Hepatocyte (in vitro differentiated cells): Measurements from ENCODE around the gene ITPKB. TPM values are rescaled to one million over a fixed set of nuclear protein-coding genes. Genes with fewer than 3 reads are reported as not detected.
"Not testable (repeated sequence)": the region's sequence is repeated elsewhere in the genome, so short reads cannot be mapped to it uniquely, and the experiment has no call there.

Experiments used
- DNase-seq: peaks from one replicate; pipeline ENCODE4 v3.0.0-alpha.2; 2016; ENCODE audit warnings: low spot score
- H2AFZ ChIP-seq: fragments of 200-600 bp; sonication (generic); 2 replicates; pipeline ENCODE4 v1.6.0; 2016; ENCODE audit warnings: antibody characterized with exemption, mild to moderate bottlenecking
- H3K27ac ChIP-seq: fragments of 200-600 bp; sonication (generic); 2 replicates; pipeline ENCODE4 v1.5.1; 2016; ENCODE audit warnings: mild to moderate bottlenecking
- H3K27me3 ChIP-seq: fragments of 200-600 bp; sonication (generic); 2 replicates; pipeline ENCODE4 v1.6.1; 2016
- H3K36me3 ChIP-seq: fragments of 200-600 bp; sonication (generic); replicated peaks from 2 replicates; pipeline ENCODE4 v1.5.1; 2016; ENCODE audit warnings: low read depth; ENCODE audit not compliant: insufficient read depth
- H3K4me1 ChIP-seq: fragments of 200-600 bp; sonication (generic); 2 replicates; pipeline ENCODE4 v1.5.1; 2016; ENCODE audit warnings: mild to moderate bottlenecking, moderate library complexity; ENCODE audit not compliant: insufficient read depth
- H3K4me2 ChIP-seq: fragments of 200-600 bp; sonication (generic); 2 replicates; pipeline ENCODE4 v1.6.0; 2016
- H3K4me3 ChIP-seq: fragments of 200-600 bp; sonication (generic); 2 replicates; pipeline ENCODE4 v1.5.1; 2016; ENCODE audit warnings: mild to moderate bottlenecking
- H3K79me2 ChIP-seq: fragments of 200-600 bp; sonication (generic); 2 replicates; pipeline ENCODE4 v1.6.0; 2017; ENCODE audit warnings: mild to moderate bottlenecking
- H3K9me2 ChIP-seq: fragments of 200-600 bp; sonication (generic); replicated peaks from 2 replicates; pipeline ENCODE4 v1.6.0; 2017; ENCODE audit warnings: mild to moderate bottlenecking; ENCODE audit not compliant: insufficient read depth
- H3K9me3 ChIP-seq: fragments of 200-600 bp; sonication (generic); 2 replicates; pipeline ENCODE4 v1.5.1; 2016; ENCODE audit warnings: low read depth, mild to moderate bottlenecking
- H4K20me1 ChIP-seq: fragments of 200-600 bp; sonication (generic); 2 replicates; pipeline ENCODE4 v1.6.0; 2016; ENCODE audit warnings: mild to moderate bottlenecking; ENCODE audit not compliant: insufficient read depth, poor library complexity, severe bottlenecking
- EZH2 ChIP-seq: fragments of 200-600 bp; sonication (generic); IDR thresholded peaks from 2 replicates; pipeline ENCODE4 v1.6.1; 2016; ENCODE audit warnings: antibody characterized with exemption, mild to moderate bottlenecking, borderline replicate concordance
- EZH2phosphoT487 ChIP-seq: fragments of 200-600 bp; sonication (generic); IDR thresholded peaks from one replicate; pipeline ENCODE4 v1.6.1; 2018; ENCODE audit warnings: antibody characterized with exemption, mild to moderate bottlenecking, low read depth, moderate library complexity; ENCODE audit not compliant: unreplicated experiment, severe bottlenecking
- WGBS: methylation state at CpG from one replicate; pipeline ENCODE4 v1.1.6; 2016; ENCODE audit warnings: low lambda C conversion rate; ENCODE audit errors: missing lambda C conversion rate; 5-methylcytosine and 5-hydroxymethylcytosine counted together
- polyA plus RNA-seq: library from polyadenylated mRNA; unstranded; fragments of >200 nt; fragmentation: Nextera tagmentation; extraction: Ambion mirVana; gene quantifications from 2 replicates; pipeline ENCODE4 v1.2.1, GENCODE V29; 2016
- total RNA-seq: library from RNA; depleted of rRNA; stranded (reverse); fragments of >200 nt; gene quantifications from 2 replicates; pipeline ENCODE4 v1.2.3, GENCODE V29; 2014
- TF ChIP-seq, protein P1 (sequence below): fragments of 200-600 bp; sonication (generic); IDR thresholded peaks from 2 replicates; pipeline ENCODE4 v1.5.1; 2016; ENCODE audit warnings: antibody characterized with exemption, mild to moderate bottlenecking; ENCODE audit not compliant: poor library complexity

Gene ITPKB
- total and polyA plus RNA-seq, 2 experiments from 2014 or later, result 11.0 to 13.8 TPM

DNA sequence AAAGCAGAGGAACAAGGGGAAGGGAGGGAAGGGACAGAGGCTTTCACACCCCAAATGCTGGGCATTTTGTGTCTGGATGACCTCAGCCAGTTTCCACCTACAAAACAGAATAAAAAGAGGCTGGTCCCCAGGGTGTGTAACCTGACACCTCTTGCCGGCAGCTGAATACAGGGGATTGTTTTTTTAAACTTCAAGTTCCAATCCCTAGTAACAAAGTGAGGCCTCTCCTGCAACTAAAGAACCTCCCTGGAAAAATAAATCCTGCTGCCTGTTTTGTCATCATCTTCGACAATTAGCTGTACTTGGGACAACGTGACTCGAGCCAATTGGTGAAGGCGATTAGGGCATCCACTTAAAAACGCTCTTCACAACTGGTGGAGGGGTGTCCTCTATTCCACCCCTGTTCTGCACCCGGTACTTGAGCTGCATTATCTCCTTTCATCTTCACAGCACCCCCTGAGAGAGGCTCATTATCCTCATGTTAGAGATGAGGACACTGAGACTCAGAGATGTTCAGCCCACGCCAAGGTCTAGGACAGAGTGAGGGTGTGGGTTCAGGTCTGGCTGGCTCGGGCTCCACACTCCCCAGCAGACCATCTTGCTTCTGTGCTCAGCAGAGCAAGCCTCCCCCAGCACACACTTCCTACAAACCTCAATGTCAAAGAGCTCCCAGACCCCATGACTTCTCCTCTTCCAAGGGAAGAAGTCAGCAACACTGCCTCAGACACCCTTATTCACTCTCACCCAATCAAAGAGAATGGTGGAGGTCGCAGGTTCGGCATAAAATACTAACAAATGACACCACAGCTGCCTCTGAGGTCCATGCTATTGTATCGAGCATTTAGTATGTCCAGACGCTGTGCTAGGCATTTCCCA, 15.2 kb downstream of the ITPKB start:
- H3K4me2 ChIP-seq, result peak overlapping the region; percentile 48
- DNase-seq, result peak; percentile 42
- WGBS, result 47% methylated on average over 13 of the region's 13 CpGs
- peaks cover 15% of the 10 kb centered on the region for H3K4me1 ChIP-seq
- no peak overlapping the region for H3K4me3 ChIP-seq
- no peak overlapping the region for H2AFZ ChIP-seq
- H3K27ac ChIP-seq, result peak overlapping the region; percentile 48
- TF ChIP-seq, protein P1, sequence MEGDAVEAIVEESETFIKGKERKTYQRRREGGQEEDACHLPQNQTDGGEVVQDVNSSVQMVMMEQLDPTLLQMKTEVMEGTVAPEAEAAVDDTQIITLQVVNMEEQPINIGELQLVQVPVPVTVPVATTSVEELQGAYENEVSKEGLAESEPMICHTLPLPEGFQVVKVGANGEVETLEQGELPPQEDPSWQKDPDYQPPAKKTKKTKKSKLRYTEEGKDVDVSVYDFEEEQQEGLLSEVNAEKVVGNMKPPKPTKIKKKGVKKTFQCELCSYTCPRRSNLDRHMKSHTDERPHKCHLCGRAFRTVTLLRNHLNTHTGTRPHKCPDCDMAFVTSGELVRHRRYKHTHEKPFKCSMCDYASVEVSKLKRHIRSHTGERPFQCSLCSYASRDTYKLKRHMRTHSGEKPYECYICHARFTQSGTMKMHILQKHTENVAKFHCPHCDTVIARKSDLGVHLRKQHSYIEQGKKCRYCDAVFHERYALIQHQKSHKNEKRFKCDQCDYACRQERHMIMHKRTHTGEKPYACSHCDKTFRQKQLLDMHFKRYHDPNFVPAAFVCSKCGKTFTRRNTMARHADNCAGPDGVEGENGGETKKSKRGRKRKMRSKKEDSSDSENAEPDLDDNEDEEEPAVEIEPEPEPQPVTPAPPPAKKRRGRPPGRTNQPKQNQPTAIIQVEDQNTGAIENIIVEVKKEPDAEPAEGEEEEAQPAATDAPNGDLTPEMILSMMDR, result no peak
- TF ChIP-seq EZH2phosphoT487 (no peak), EZH2 (no peak)
- H3K9me2 ChIP-seq, result no peaks in the 10 kb centered on the region
- H3K79me2 ChIP-seq, result peaks cover 36% of the 10 kb centered on the region
- H3K9me3 ChIP-seq, result no peaks in the 10 kb centered on the region
- H4K20me1 ChIP-seq, result no peaks in the 10 kb centered on the region
- no peaks in the 10 kb centered on the region for H3K27me3 ChIP-seq
- no peaks in the 10 kb centered on the region for H3K36me3 ChIP-seq

DNA sequence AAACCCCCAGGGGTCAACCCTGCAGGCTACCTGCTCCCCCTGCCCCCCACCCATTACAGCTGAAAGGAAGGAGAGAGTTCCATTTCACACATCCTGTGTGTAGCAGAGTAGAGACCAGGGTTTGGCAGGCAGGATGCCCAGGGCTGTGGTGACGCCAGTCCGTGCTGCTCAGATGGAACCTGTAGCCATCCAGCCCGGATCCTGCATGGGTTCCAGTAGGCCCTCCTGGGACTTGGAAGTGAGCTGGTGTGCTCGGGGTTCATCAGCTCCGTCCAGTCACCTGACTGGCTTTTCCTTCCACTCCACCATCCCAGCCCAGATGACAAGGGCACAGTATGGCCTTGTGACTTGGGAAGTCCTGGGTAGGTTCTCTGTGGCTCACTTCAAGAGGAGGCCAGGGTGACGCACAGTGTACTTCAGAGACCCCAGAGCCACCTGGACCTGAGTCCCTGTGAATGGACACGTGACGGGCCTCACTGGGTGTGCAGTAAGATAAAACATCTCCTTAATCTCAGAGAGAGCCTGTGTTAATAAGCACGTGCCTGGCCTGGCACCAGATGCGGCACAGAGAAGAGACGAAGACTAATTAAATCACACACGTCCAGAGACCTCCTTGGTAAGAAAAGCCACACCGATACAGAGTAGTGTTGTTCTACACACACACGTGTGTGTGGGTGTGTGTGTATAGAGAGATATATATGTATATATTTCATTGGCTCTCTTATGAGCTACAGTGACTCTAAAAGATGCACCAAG, 16.0 kb downstream of the ITPKB start:
- Histone ChIP-seq H4K20me1 (no peaks in the 10 kb centered on the region), H3K36me3 (no peaks in the 10 kb centered on the region), H3K27me3 (no peaks in the 10 kb centered on the region), H3K79me2 (peaks cover 35% of the 10 kb centered on the region), H3K4me3 (no peak overlapping the region), H3K27ac (peak overlapping the region; percentile 48), H2AFZ (no peak overlapping the region), H3K4me1 (peaks cover 15% of the 10 kb centered on the region), H3K4me2 (no peak overlapping the region), H3K9me3 (no peaks in the 10 kb centered on the region), H3K9me2 (no peaks in the 10 kb centered on the region)
- no peak for DNase-seq
- WGBS, result 77% methylated on average over 14 of the region's 14 CpGs
- TF ChIP-seq EZH2phosphoT487 (no peak), EZH2 (no peak)
- TF ChIP-seq, protein P1, result no peak

DNA sequence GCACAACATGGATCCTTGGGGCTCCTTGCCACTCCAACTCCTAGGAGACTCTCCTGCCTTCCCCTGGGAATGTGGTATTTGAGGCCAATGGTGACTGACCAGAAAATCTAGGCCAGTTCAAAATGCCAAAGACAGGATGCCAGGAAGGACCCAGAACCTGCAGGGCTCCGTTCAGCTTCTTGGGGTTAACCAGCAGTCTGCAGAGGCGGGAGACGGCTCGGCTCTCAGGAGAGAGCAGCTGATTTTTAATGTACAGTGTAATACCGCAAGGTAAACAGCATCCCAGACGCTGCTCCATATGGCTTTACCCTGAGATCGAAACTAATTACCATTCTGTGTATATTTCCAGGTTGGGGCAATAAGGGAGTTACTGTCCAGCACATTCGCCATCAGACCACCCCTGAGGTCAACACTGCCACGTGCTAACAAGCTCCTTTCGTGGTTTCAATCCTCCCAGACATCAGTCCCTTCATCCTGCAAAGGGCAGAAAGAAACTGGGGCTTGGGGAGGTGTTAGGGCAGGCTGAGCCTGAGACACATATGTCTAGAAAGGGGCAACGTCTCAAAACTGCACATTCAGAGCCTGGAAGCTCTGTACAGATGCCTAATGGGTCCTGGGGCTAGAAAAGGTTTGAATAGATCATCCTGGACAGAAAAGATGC, 16.7 kb downstream of the ITPKB start:
- no peak overlapping the region for H2AFZ ChIP-seq
- no peak overlapping the region for H3K4me3 ChIP-seq
- no peak overlapping the region for H3K4me2 ChIP-seq
- H3K79me2 ChIP-seq, result peaks cover 30% of the 10 kb centered on the region
- H3K27ac ChIP-seq, result no peak overlapping the region
- H3K9me3 ChIP-seq, result no peaks in the 10 kb centered on the region
- no peak for DNase-seq
- no peaks in the 10 kb centered on the region for H3K9me2 ChIP-seq
- H4K20me1 ChIP-seq, result no peaks in the 10 kb centered on the region
- TF ChIP-seq, protein P1, result no peak
- H3K27me3 ChIP-seq, result no peaks in the 10 kb centered on the region
- H3K4me1 ChIP-seq, result peaks cover 15% of the 10 kb centered on the region
- H3K36me3 ChIP-seq, result no peaks in the 10 kb centered on the region
- WGBS, result 84% methylated on average over 11 of the region's 11 CpGs

DNA sequence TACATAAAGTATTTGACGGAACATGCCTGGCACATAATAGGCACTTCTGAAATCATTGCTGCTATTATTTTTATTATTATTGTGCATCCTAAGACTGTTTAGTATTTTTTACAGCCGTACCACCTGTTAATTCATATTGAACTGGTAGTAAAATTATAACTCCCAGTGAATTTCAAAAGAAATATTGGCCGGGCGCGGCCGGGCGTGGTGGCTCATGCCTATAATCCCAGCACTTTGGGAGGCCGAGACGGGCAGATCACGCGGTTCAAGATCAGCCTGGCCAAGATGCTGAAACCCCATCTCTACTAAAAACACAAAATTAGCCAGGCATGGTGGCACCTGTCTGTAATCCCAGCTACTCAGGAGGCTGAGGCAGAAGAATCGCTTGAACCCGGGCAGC, 18.5 kb downstream of the ITPKB start:
- H3K36me3 ChIP-seq, H3K27me3 ChIP-seq, H3K4me2 ChIP-seq, H3K9me3 ChIP-seq, H4K20me1 ChIP-seq, H3K27ac ChIP-seq, H3K9me2 ChIP-seq, H3K4me3 ChIP-seq, DNase-seq, H2AFZ ChIP-seq: not testable (repeated sequence)
- Histone ChIP-seq H3K79me2 (peaks cover 23% of the 10 kb centered on the region), H3K4me1 (peaks cover 15% of the 10 kb centered on the region)
- 97% methylated on average over 13 of the region's 13 CpGs for WGBS
